IMR-90 (cell line): ENCODE data around the gene SMARCA2. TPM values are rescaled to one million over a fixed set of nuclear protein-coding genes. Genes with fewer than 3 reads are reported as not detected.

Source experiments
- ATAC-seq: fragments of 200-7000 bp; cut with Tn5 transposase; 2 replicates; pipeline ENCODE4 v1.9.1; 2020; ENCODE audit warnings: low read depth, mild to moderate bottlenecking, moderate library complexity
- BruUV-seq: library from RNA; stranded (reverse); fragments of 400-500 nt; replicated peaks from 2 replicates; lab custom pipeline; 2021; lab: Mats Ljungman, UMichigan
- CTCF ChIA-PET: fragments of 300-600 bp; formaldehyde crosslinking; extraction: SDS; loops from one replicate; lab custom pipeline; 2021; ENCODE audit warnings: antibody characterized with exemption; lab: Yijun Ruan, JAX
- POLR2A ChIA-PET: fragments of 300-600 bp; sonication (Branson Sonifier 250); formaldehyde crosslinking; loops from one replicate; lab custom pipeline; 2022; ENCODE audit warnings: antibody characterized with exemption; ENCODE audit not compliant: unreplicated experiment; lab: Charles Lee
- DNase-seq: peaks from one replicate; pipeline ENCODE4 v3.0.0; 2013
- H2AFZ ChIP-seq: replicated peaks from 2 replicates; pipeline ENCODE3; 2013; ENCODE audit warnings: low read length, mild to moderate bottlenecking; ENCODE audit not compliant: poor library complexity
- H2AK5ac ChIP-seq: 2 replicates; pipeline ENCODE4 v1.6.1; 2013; ENCODE audit warnings: low read depth, low read length, inconsistent platforms
- H2AK9ac ChIP-seq: replicated peaks from 2 replicates; pipeline ENCODE3; 2013; ENCODE audit warnings: mild to moderate bottlenecking, low read depth, low read length, moderate library complexity; ENCODE audit not compliant: poor library complexity
- H2BK120ac ChIP-seq: 2 replicates; pipeline ENCODE4 v1.6.1; 2013; ENCODE audit warnings: low read depth, low read length, inconsistent platforms
- H2BK15ac ChIP-seq: 3 replicates; pipeline ENCODE4 v1.6.1; 2013; ENCODE audit warnings: low read depth, low read length, inconsistent platforms
- H2BK20ac ChIP-seq: 2 replicates; pipeline ENCODE4 v1.6.1; 2013; ENCODE audit warnings: low read depth, mild to moderate bottlenecking, inconsistent platforms, low read length, moderate library complexity
- H2BK5ac ChIP-seq: 2 replicates; pipeline ENCODE4 v1.6.1; 2013; ENCODE audit warnings: mild to moderate bottlenecking, low read depth, low read length, inconsistent platforms; ENCODE audit not compliant: poor library complexity, severe bottlenecking
- H3K14ac ChIP-seq: replicated peaks from 2 replicates; pipeline ENCODE4 v1.6.1; 2013; ENCODE audit warnings: low read depth, low read length, inconsistent platforms
- H3K18ac ChIP-seq: 2 replicates; pipeline ENCODE4 v1.6.1; 2013; ENCODE audit warnings: low read depth, low read length, control low read depth
- H3K23ac ChIP-seq: 2 replicates; pipeline ENCODE4 v1.6.1; 2013; ENCODE audit warnings: low read depth, low read length, inconsistent platforms
- H3K27ac ChIP-seq: 2 replicates; pipeline ENCODE4 v1.5.1; 2013; ENCODE audit warnings: mild to moderate bottlenecking, control low read depth, low read length; ENCODE audit not compliant: insufficient read depth
- H3K27me3 ChIP-seq: 2 replicates; pipeline ENCODE4 v1.6.1; 2013; ENCODE audit warnings: low read length; ENCODE audit not compliant: control insufficient read depth, insufficient read depth
- H3K36me3 ChIP-seq: 2 replicates; pipeline ENCODE4 v1.6.1; 2013; ENCODE audit warnings: low read length, mixed read lengths; ENCODE audit not compliant: control insufficient read depth, insufficient read depth
- H3K4ac ChIP-seq: 2 replicates; pipeline ENCODE4 v1.6.1; 2013; ENCODE audit warnings: low read depth, low read length, inconsistent platforms
- H3K4me1 ChIP-seq: 2 replicates; pipeline ENCODE4 v1.6.1; 2013; ENCODE audit warnings: low read length, mixed read lengths; ENCODE audit not compliant: control insufficient read depth, insufficient read depth
- H3K4me2 ChIP-seq: 2 replicates; pipeline ENCODE4 v1.6.1; 2013; ENCODE audit warnings: low read depth, mild to moderate bottlenecking, control low read depth, low read length, moderate library complexity
- H3K4me3 ChIP-seq: 2 replicates; pipeline ENCODE4 v1.5.1; 2013; ENCODE audit warnings: low read depth, mild to moderate bottlenecking, control low read depth, low read length, moderate library complexity; ENCODE audit not compliant: insufficient read depth
- H3K56ac ChIP-seq: 2 replicates; pipeline ENCODE4 v1.6.1; 2013; ENCODE audit warnings: low read length, inconsistent platforms; ENCODE audit not compliant: insufficient read depth; ENCODE audit errors: extremely low read depth
- H3K79me1 ChIP-seq, 2 experiments: 2 replicates each; pipeline ENCODE4 v1.6.1; 2013; ENCODE audit warnings: low read length in 2 of 2, inconsistent platforms in 1 of 2, low read depth in 1 of 2
- H3K9ac ChIP-seq: 2 replicates; pipeline ENCODE4 v1.6.1; 2013; ENCODE audit warnings: low read depth, low read length, control low read depth
- H3K9me1 ChIP-seq: 2 replicates; pipeline ENCODE4 v1.6.1; 2013; ENCODE audit warnings: low read length, inconsistent platforms; ENCODE audit not compliant: insufficient read depth
- H3K9me3 ChIP-seq: 2 replicates; pipeline ENCODE4 v1.6.1; 2013; ENCODE audit warnings: low read length; ENCODE audit not compliant: control insufficient read depth, insufficient read depth
- H4K20me1 ChIP-seq: 2 replicates; pipeline ENCODE4 v1.6.1; 2013; ENCODE audit warnings: low read length, inconsistent platforms; ENCODE audit not compliant: insufficient read depth
- H4K5ac ChIP-seq: 2 replicates; pipeline ENCODE4 v1.6.1; 2013; ENCODE audit warnings: mild to moderate bottlenecking, low read depth, low read length, control low read depth
- H4K8ac ChIP-seq, 2 experiments: 2 replicates each; pipeline ENCODE4 v1.6.1; 2013; ENCODE audit warnings: low read depth in 2 of 2, low read length in 2 of 2, control low read depth in 1 of 2, inconsistent platforms in 1 of 2
- H4K91ac ChIP-seq: 2 replicates; pipeline ENCODE4 v1.6.1; 2013; ENCODE audit warnings: low read depth, low read length, inconsistent platforms; ENCODE audit not compliant: insufficient read depth
- BHLHE40 ChIP-seq: fragments of 150-350 bp; IDR thresholded peaks from 2 replicates; pipeline ENCODE4 v1.6.1; 2016; ENCODE audit warnings: mild to moderate bottlenecking, low read depth, low read length
- CEBPB ChIP-seq: IDR thresholded peaks from 2 replicates; pipeline ENCODE4 v1.6.1; 2012; ENCODE audit warnings: low read depth, low read length, improper control_type of control experiment
- CTCF ChIP-seq: conservative IDR thresholded peaks from 2 replicates; pipeline ENCODE4 v1.5.1; 2012; ENCODE audit warnings: mild to moderate bottlenecking, low read depth, low read length, improper control_type of control experiment
- MAFK ChIP-seq: IDR thresholded peaks from 2 replicates; pipeline ENCODE4 v1.6.1; 2012; ENCODE audit warnings: low read depth, low read length, improper control_type of control experiment
- MXI1 ChIP-seq: IDR thresholded peaks from 2 replicates; pipeline ENCODE4 v1.6.1; 2012; ENCODE audit warnings: low read depth, mild to moderate bottlenecking, low read length, moderate library complexity, borderline replicate concordance
- NFE2L2 ChIP-seq: fragments of 150-350 bp; IDR thresholded peaks from 2 replicates; pipeline ENCODE4 v1.6.1; 2016; ENCODE audit warnings: low read depth, mild to moderate bottlenecking, low read length
- RAD21 ChIP-seq: IDR thresholded peaks from 2 replicates; pipeline ENCODE4 v1.6.1; 2012; ENCODE audit warnings: low read length, improper control_type of control experiment
- RCOR1 ChIP-seq: IDR thresholded peaks from 2 replicates; pipeline ENCODE4 v1.6.1; 2012; ENCODE audit warnings: mild to moderate bottlenecking, low read length, improper control_type of control experiment; ENCODE audit not compliant: insufficient replicate concordance
- RFX5 ChIP-seq: IDR thresholded peaks from 2 replicates; pipeline ENCODE4 v1.8.0; 2012; ENCODE audit warnings: low read depth, mild to moderate bottlenecking, low read length, moderate library complexity
- WGBS, 2 experiments: methylation state at CpG; one replicate each; pipeline versions ENCODE4 v1.1.5 to v1.1.7; 2013; ENCODE audit warnings: missing lambda C conversion rate in 2 of 2; ENCODE audit not compliant: insufficient read length in 1 of 2; ENCODE audit errors: extremely low coverage in 2 of 2; 5-methylcytosine and 5-hydroxymethylcytosine counted together
- dilution Hi-C: fragments of 300-500 bp; cut with HindIII; formaldehyde crosslinking; loops from one replicate; pipeline ENCODE4 v1.14.3; 2018; ENCODE audit warnings: low sequenced_read_pairs; ENCODE audit not compliant: unreplicated experiment
- in situ Hi-C: fragments of 300-500 bp; cut with MboI; formaldehyde crosslinking; loops from 3 replicates; pipeline ENCODE4 v1.14.3; 2019; ENCODE audit warnings: low sequenced_read_pairs, inconsistent platforms, mixed read lengths
- intact Hi-C: fragments of 100-400 bp; cut with micrococcal nuclease; formaldehyde crosslinking; loops from 2 replicates; pipeline ENCODE4 v1.10.0; 2022
- polyA plus RNA-seq, 3 experiments: library from polyadenylated mRNA; depleted of rRNA; stranded (reverse); fragments of >200 nt; gene quantifications; 2 replicates each; pipeline ENCODE4 v1.2.3, GENCODE V29; 2012; ENCODE audit warnings: low replicate concordance in 1 of 3
- total RNA-seq: library from RNA; depleted of rRNA; stranded (reverse); fragments of >200 nt; gene quantifications from 2 replicates; pipeline ENCODE4 v1.2.3, GENCODE V29; 2012
- TF ChIP-seq, protein P1 (sequence below): fragments of 150-350 bp; IDR thresholded peaks from 2 replicates; pipeline ENCODE4 v1.6.1; 2017; ENCODE audit warnings: mild to moderate bottlenecking, antibody characterized with exemption, low read length, low read depth
- TF ChIP-seq, protein P2 (sequence below): fragments of 150-350 bp; IDR thresholded peaks from 2 replicates; pipeline ENCODE4 v1.6.1; 2016; ENCODE audit warnings: low read depth, mild to moderate bottlenecking, low read length, moderate library complexity, borderline replicate concordance

The SMARCA2 gene
- total and polyA plus RNA-seq, 2 of the 4 experiments (the other 2 are of a cell fraction) = 25.3 to 26.7 TPM

GRCh38 chr9:2157277-2158110, 142.3 kb downstream of the SMARCA2 start:
- H3K4me2 ChIP-seq = peak overlapping the region; percentile 86
- peak; percentile 69 for DNase-seq

More at GRCh38 chr9:2157277-2158110, 142.3 kb downstream of the SMARCA2 start:
- no peaks in the 10 kb centered on the region for H4K20me1 ChIP-seq
- H4K5ac ChIP-seq = no peak overlapping the region
- TF ChIP-seq RCOR1 (peak; percentile 30), MAFK (no peak), MXI1 (peak; percentile 100), CEBPB (no peak), BHLHE40 (peak; percentile 16; the same call in 1 of the 2 replicates), CTCF (no peak), NFE2L2 (no peak), RFX5 (no peak), RAD21 (no peak)
- TF ChIP-seq, protein P1, sequence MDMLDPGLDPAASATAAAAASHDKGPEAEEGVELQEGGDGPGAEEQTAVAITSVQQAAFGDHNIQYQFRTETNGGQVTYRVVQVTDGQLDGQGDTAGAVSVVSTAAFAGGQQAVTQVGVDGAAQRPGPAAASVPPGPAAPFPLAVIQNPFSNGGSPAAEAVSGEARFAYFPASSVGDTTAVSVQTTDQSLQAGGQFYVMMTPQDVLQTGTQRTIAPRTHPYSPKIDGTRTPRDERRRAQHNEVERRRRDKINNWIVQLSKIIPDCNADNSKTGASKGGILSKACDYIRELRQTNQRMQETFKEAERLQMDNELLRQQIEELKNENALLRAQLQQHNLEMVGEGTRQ = peak; percentile 75
- TF ChIP-seq, protein P2, sequence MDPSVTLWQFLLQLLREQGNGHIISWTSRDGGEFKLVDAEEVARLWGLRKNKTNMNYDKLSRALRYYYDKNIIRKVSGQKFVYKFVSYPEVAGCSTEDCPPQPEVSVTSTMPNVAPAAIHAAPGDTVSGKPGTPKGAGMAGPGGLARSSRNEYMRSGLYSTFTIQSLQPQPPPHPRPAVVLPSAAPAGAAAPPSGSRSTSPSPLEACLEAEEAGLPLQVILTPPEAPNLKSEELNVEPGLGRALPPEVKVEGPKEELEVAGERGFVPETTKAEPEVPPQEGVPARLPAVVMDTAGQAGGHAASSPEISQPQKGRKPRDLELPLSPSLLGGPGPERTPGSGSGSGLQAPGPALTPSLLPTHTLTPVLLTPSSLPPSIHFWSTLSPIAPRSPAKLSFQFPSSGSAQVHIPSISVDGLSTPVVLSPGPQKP = no peak
- BruUV-seq = no TSS peak
- peak overlapping the region; percentile 32 for H3K4ac ChIP-seq
- no peaks in the 10 kb centered on the region for H3K9me3 ChIP-seq
- peak overlapping the region; percentile 18 for H2AK9ac ChIP-seq
- H2BK5ac ChIP-seq = peak overlapping the region; percentile 82
- in situ Hi-C loops (no loop called here), intact Hi-C loops (loop anchor here (1.0 to 5.0 kb wide), 5 partner anchors 83 to 685 kb away; partner anchors contain the start of genes PUM3 and VLDLR), dilution Hi-C loops (no loop called here)
- POLR2A ChIA-PET = interaction anchor here (0.5 to 0.6 kb wide), 2 partner anchors 687 to 1143 kb away, joined by 4 to 9 read pairs; partner anchors contain the start of gene PUM3
- H4K8ac ChIP-seq = peak overlapping the region; percentile 15 to 41; a peak in 2 of 4 replicates
- peak overlapping the region; percentile 33 for H3K56ac ChIP-seq
- peak overlapping the region; percentile 4; the same call in 1 of the 3 replicates for H2BK15ac ChIP-seq
- CTCF ChIA-PET = interaction anchor here (0.6 to 1.7 kb wide), 6 partner anchors 10 to 824 kb away, joined by 3 to 11 read pairs (median 4); no protein-coding TSS in a partner anchor
- peak overlapping the region; percentile 12 for H3K18ac ChIP-seq
- H3K9me1 ChIP-seq = no peaks in the 10 kb centered on the region
- H3K4me3 ChIP-seq = peak overlapping the region; percentile 41
- peak; percentile 74 for ATAC-seq
- H3K14ac ChIP-seq = peak overlapping the region; percentile 76
- peak overlapping the region; percentile 66 for H3K23ac ChIP-seq
- H2BK120ac ChIP-seq = peak overlapping the region; percentile 73
- H2BK20ac ChIP-seq = no peak overlapping the region
- peaks cover 2% of the 10 kb centered on the region; the same call in 1 of the 2 replicates for H3K36me3 ChIP-seq
- peak overlapping the region; percentile 67 for H3K27ac ChIP-seq
- peaks cover 3 to 22% of the 10 kb centered on the region in 2 experiments; a peak in 3 of 4 replicates for H3K79me1 ChIP-seq
- H2AFZ ChIP-seq = peak overlapping the region; percentile 86
- 0 out of 2 replicates have a peak overlapping the region, but pooled peaks have one; percentile 2 for H2AK5ac ChIP-seq
- H3K9ac ChIP-seq = peak overlapping the region; percentile 81
- no peaks in the 10 kb centered on the region for H3K27me3 ChIP-seq
- peak overlapping the region; percentile 7; the same call in 1 of the 2 replicates for H4K91ac ChIP-seq
- WGBS, 2 experiments = 11% methylated on average over 1 of the region's 20 CpGs; no CpG with 5 or more reads in 1 of the 2 experiments
- H3K4me1 ChIP-seq = peaks cover 5% of the 10 kb centered on the region; the same call in 1 of the 2 replicates
